SW 1271 (cell line): ENCODE data around the gene HIRA.
"Not testable (repeated sequence)": the region's sequence is repeated elsewhere in the genome, so short reads cannot be mapped to it uniquely, and the experiment has no call there.

Experiments used
- DNase-seq, 2 experiments: peaks; one replicate each; lab custom pipeline; 2025; lab: John Stamatoyannopoulos, UW

Gene HIRA

DNA sequence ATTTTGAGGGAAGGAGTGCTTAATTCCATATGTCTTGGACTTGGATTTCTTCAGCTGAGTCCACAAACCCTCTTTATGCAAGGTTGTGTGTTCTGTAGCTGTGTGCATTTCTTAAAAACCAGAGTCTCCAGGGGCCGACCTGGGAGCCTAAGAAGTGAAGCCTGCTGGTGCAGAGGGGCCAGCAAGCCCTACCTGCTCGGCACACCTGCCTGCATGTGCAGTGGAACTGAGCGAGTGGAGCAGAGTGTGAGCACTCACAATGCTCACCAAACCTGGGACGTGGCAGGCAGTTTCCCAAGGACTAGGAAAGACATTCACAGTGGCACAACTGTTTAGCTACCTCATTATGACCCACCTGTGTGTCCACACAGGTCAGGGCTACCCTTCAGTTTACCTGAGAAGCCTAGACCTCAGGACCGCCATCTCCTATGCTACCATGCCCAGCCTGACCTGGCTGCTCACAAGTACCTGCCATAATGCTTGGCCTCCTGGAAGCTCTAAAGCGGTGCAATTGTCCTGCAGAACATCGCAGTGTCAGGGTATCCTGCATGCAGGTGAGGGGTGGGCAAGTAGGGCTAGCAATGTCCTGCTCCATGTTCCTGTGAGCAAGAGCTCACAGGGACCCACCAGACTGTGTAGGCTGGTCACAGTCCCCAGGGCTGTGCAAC lies 12.1 kb upstream of the HIRA start:
- DNase-seq = no peak

DNA sequence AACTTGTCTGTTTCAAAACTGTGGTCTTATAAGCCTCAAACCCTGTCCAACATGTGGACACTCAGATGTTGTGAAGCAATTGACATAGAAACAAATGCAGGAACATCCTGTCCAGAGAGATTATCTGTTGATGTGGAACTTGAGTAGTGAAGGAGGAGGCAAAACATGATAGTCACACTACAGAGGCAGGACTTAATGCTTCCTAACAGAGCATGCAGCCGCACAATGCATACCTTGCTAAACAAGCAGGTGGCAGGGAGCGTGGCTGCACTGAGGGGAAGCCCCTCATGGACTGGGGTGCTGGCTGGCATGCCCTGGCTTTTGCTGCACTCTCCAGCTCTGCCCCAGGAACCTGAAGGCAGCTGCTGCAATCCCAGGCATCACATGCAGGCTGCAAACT lies 10.6 kb upstream of the HIRA start:
- DNase-seq = no peak

DNA sequence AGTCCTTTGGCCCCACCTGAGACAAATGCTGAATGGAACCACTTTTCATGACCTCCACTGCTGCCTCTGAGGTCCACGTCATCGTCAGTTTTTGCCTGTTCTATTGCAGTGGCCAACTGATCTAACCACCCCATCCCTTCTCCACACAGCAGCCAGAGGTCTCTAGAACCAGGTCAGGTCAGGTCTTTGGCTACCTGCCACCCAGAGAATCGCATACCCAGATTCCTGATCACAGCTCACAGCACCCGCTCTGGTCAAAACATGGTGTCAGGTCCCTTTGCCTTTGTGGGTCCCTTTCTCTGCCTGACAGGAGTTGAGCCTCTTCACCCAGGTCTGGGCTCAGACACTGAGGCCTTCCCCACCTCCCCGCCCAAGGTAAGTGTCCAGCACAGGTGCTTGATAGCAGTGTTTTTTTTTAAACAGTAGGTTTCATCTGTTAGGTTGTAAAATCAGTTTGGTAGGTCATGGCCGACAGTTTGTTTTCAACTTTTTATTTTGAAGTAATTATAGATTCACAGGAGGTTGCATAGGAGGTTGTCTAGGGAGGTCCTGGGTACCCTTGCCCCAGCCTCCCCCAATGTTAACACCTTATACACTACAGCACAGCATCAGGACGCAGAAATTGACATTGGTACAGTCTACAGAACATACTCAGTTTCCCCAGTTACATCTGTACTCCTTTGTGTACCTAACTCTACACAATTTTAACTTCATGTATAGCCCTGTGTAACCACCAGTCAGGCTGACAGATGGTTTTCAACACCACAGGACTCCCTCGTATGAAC lies 9.1 kb upstream of the HIRA start:
- no peak for DNase-seq

DNA sequence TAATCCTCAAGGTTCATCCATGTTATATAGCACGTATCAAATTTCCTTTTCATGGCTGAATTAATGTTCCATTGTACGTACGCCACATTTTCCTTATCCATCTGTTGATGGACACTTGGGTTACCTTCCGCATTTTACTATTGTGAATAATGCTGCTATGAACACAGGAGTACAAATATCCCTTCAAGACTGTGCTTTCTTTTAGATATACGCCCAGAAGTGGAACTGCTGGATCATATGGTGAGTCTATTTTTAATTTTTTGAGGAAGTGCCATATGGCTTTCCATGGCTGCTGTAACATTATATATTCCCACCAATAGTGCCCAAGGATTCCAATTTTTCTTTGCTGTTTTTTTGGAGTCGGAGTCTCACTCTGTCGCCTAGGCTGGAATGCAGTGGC lies 6.8 kb upstream of the HIRA start:
- no peak for DNase-seq

DNA sequence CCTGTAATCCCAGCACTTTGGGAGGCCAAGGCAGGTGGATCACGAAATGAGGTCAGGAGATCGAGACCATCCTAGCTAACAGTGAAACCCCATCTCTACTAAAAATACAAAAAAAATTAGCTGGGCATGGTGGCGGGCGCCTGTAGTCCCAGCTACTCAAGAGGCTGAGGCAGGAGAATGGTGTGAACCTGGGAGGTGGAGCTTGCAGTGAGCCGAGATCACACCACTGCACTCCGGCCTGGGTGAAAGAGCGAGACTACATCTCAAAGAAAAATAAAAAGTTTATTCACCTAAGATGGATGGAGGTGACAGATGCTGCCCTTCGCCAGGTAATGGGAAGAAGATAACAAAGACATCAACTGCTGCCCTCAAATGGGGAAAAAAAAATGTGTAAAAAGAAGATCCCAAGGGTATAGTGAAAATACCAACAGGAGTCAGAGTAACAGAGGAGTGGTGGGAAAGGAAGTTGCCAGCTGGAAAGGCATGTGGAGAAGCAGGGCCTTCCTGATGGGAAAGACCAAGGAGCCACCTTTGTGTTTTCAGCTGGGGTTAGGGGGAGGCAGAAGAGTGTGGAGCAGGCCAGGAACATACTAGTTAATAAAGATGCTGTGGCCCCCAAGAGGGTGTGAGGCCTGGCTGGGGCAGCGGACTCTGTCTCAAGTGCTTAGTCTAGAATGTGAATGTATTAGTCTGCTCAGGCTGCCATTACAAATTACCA lies 5.1 kb upstream of the HIRA start:
- DNase-seq = not testable (repeated sequence)

DNA sequence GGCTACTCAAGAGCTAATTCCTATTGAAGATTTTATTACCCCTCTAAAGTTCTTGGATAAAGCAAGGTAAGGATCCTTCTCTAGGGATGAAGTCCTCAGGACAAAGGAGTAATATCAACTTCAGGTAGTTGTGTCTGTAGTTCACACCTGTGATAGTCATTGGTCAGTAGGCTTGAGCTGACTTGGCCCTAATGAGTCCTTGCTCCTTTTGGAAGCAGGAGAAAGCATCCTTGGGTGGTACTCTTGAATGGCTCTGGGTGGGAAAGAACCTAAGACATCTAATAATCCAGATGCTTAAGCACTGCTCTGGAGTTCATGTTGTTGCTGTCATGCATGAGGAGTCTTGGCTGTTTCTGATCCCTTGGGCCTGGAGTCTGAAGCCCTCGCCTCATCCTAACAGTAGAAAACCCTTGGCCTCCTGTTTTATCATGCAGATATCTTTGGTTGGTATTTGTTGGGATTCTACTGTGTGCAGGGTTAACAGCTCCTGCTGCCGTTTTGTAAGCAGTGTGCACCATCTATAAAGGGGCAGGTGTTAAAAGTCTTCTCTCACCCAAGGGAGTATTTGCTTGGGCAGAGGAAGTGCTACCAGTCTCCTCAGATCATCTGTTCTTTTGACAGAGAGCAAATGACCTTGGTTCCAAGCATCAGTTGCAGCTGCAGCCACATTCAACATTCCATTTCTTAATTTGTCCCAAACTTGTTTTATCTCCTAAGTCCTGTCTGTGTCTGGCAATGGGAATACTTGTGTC lies 3.5 kb upstream of the HIRA start:
- DNase-seq = no peak

DNA sequence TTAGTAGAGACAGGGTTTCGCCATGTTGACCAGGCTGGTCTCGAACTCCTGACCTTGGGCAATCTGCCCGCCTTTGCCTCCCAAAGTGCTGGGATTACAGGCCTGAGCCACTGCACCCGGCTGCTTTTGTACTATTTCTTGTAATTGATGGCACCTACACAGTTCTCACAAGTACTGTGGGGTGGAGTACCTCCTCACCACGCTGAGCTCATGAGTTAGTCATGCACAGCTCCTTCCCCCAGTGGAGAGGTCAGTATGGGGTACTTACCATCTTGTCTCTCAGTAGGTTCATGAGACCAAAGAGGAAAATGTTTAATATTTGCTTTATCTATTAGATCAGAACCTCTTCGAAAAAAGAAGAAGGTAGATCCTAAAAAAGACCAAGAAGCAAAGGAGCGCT lies 2.9 kb upstream of the HIRA start:
- no peak for DNase-seq

DNA sequence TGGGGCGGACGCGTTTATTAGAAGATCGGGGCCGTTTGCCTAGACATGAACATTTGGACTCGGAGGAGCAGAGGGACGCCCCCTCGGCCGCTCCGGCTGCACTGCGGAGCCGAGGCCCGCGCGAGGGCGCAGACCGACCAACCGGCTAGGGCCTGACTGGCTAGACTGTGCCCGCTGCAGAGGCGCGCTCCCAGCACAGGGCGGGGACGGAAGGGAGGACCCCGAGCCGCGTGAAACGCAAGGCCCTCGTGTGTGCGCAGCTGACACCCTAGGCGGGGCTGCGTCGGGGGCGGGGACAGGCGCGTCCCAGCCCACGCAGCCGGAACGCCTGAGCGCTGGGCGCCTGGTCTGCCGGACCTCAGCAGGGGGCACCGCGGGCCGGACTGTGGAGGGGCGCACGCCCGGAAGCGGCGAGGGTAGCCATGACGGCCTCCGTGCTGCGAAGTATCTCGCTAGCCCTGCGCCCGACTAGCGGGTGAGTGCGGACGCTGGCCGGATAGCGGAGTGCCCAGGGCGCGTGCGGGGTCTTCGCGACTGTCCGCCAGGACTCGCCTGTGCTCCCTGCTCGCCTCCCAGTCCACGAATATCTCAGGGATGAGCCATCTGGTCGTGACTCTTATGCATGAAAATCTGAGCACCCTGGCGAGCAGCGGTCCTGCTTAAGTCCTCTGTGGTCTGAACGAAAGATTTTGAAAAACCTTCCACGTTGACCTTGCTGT lies 759 bp upstream of the HIRA start, which contains the start of gene MRPL40:
MRPL40 (plus strand) TSS at position 413 of the 719 bp plus-strand sequence; CDS start at position 423, 10 bp downstream.
- DNase-seq = peak; percentile 75 to 82

DNA sequence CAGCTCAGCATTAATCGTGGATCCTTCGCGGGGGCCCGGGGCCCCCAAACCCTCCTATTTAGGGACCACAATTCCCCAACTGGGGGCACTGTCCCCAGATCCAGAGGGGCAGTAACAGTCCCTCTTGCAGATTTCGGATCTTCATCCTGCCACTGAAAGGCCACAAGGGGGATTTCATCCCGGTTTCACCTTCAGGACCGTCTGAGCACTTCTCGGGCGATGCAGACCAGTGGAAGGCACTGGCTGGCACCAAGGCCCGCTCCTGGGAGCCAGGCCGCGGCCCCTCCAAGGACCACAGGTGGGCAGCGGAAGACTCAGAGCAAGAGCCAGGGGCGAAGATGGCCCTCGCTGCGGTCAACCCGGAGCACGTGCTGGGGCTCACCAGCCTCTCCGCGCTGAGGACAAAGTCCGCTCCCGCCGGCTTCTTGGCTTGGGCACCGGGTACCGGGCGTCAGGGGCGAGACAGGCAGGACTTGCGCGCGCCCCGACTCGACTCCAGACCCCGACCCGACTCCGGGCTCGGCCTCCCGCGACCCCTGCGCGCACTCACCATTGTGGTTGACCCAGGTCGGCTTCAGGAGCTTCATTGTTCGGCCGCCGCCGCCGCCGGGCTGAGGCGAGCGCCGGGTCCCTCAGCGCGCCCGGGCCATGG lies 517 bp downstream of the HIRA start:
- DNase-seq = no peak

DNA sequence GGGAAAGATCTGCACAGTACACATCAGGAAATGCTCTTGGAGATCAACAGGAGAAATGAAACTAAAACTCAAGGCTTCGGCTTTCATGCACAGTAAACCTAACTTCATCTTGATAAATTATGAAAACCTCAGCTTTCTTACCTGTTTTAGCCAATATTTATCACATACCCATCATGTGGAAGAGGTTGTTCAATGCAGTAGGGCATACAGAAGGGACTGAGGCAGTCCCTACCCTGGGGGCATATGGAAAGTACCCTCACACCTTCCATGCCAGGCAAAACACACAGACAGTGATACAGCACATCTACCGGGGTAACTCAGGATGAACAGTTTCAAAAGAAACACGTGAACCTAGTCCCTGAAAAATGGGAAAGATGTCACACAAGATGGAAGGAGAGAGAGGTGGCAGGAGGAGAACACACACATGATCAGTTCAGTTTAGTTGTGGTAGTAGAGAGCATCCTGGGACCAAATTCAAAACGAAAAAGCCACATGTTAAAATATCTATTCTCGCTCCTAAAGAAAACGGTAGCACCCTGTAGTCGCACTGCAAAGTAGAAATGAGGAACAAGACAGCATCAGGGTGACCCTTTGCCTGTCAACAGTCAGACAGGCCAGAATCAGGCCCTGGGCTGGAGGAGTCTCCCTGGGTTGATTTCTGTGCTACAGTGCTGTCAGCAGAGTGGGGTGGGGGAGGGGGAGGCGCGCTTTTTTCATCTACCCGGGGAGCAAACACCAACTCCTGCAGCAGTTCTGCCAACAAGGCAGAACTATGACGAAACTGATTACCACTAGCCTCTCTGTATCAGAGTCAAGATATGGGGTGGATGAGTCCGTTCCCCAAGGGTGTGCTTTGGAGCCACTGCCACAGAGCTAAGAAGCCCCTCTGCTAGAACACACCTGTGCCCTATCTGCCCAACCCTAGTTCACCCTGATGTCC lies 1.3 kb downstream of the HIRA start:
- DNase-seq = no peak

DNA sequence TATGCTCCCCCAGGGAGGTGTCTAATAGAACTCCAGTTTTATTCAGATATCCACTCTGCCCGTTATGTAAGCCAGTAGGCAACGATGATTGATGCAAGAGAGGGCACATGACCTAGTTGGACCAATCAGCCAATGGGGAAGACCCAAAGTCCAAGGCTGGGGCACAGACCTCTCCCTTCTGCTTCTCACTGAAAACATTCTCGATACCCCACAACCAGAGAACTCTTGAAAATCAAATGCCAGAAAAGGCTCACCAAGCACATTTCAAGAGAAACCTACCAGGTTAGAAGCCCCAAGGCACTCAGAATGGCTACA lies 7.4 kb downstream of the HIRA start:
- no peak for DNase-seq

DNA sequence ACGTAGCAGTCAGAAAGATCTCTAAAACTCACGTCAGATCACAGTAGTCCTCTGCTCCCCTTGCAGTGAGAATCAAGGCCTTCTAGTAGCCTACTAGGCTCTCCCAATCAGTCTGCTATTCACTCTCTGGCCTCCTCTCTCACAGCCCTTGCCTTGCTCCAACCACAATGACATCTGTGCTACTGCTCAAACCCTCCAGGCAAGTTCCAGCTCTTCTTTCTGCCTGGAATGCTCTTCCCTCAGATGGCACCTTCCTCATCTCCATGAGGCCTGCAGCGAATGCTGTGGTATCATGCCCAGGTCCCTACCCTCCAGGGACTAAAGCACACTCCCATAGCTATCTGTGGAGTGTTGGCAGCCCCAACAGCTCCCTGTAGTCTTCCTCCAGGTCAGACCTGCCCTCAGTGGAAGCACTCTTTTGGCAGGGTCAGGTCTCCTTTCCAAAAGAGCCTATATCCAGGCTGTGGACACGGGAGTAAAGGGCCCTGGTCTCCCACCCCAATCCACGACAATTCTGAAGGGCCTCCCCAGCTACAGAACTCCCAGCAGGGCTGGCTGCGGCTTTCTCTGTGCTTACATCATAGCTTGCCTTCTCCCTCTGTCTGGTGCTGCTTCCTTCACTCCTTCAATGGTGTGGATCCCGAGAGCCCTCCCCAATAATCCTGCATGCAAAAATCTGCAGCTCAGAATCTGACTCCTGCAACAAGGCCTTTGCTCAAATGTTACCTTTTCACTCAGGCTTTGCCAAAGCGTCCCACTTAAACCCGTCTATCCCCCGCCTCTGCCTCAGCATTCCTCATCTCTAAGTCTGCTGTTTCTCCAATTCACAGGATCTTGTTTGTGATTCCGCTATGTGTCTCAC lies 8.9 kb downstream of the HIRA start:
- no peak for DNase-seq

DNA sequence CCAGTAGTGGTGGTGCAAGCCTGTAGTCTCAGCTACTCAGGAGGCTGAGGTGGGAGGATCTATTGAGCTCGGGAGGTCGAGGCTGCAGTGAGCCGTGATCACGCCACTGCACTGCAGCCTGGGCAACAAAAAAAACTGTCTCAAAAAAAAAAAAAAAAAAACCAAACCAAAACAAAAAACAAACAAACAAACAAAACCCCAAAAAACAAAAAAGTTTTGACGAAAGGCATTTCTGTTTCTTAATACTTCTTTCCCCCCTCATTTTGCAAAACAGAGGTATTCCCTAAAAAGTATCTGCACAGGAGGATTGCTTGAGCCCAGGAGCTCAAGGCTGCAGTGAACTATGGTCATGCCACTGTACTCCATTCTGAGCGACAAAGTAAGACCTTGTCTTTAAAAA lies 11.2 kb downstream of the HIRA start:
- DNase-seq = no peak

DNA sequence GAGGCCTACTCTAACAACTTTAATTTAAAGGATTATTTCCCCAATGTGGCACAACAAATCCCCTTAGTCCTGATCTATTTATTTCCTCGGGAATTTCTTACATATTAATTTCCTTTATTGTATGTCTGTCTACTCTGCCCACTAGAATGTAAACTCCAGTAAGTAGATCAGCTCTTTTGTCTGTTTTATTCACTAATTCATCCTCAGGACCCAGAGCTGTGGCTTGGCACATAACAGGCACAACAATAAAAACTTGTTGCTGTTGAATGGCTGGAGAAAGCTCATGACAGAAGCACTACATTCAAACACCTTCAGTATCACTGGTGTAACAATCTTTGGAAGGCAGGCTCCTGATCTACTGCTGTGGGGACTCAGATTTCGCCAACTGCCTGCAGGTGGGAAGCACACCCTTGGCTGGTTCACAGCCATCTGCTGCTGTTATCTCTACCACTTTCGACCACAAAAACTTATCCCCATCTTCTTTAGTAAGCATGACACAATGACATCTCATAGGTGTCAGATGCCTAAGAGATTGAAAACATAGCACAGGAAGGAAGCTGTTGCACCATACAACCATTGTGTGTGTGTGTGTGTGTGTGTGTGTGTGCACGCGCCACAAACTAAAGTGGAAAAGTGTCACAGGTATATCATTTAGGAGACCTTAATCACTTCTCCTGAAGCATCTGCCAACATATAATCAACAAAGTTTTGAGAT lies 11.9 kb downstream of the HIRA start:
- no peak for DNase-seq

DNA sequence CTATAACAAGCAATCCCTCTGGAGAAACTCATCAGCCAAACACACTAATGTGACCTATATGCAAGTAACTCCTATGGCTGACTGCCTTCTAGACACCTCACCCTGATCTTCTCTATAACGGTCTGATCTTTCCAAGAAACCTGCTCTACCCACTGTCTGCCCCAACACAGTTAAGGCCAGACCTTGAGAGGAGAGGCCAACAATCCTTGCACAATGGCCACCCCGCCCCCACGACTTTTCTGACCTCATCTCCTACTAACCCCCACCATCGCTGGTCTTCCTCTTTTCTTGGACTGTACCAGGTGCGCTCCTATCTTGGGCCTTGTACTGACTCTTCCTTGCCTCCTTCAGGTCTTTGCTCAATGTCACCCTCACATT lies 12.5 kb downstream of the HIRA start:
- DNase-seq = no peak

DNA sequence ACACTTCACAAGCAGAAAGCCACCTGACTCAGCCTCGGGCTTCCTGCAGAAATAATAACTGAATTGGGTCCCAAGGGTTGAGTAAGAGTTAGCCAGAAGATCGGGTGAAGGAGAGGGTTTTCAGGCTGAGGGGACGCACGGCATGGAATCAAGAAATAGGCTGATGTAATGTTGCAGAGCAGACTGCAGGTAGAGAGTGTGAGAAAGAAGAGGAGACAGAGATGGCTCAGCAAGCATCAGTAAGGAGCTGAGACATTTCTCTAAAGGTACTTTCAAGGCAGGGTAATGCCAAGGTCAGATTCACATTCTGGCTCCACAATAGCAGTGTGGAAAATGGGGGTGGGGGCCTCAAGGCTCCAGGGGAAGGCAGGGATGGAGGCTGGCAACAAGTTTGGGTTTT lies 18.6 kb downstream of the HIRA start:
- no peak for DNase-seq

DNA sequence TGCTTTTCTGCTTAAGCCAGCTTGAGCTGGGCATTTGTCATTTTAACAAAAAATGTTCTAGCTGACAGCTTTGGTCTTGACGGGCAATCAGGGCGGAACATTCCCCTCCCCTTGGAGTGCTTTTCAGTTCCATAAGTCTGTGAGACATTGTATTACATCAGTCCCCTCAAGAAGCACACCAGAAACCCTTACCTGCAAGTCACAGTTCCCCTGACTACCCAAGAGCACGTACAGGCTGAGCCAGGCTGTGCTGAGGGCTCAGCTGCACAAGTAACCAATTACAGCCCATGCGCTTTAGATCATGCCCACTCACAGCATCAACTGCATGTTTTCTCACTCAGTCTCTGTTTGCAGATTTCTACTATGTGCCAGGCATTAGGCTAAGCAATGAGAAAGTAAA lies 19.1 kb downstream of the HIRA start:
- DNase-seq = no peak

DNA sequence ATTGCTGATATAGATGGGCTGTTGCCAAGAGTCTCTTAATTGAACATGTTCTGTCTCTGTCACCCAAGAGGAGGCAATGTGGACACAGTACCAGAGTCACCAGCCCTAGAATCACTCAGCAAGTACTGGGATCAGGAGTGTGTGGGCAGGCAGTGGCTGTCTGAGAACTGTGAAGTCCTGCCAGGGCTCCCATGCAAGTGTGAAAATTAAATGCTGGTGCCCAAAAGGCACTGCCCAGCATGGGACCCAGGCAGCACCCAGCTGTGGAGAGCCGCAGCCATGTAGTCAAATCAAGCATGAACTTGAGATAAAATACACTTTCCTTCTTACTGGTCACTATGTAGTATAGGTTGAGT lies 19.9 kb downstream of the HIRA start:
- DNase-seq = no peak
